HG02870 (cell line): Measurements from ENCODE around the gene UGT1A10.

Source experiments
- ATAC-seq: cut with Tn5 transposase; IDR thresholded peaks from one replicate; pipeline ENCODE4 v1.9.1; 2021; ENCODE audit warnings: mild to moderate bottlenecking, moderate library complexity; ENCODE audit not compliant: unreplicated experiment

UGT1A10 gene

GRCh38 chr2:233801357-233802131, 165.3 kb downstream of the UGT1A10 start:
- no peak for ATAC-seq

- ATAC-seq = no peak
Observed at GRCh38 chr2:233802132-233802815, 166.0 kb downstream of the UGT1A10 start.

DNA sequence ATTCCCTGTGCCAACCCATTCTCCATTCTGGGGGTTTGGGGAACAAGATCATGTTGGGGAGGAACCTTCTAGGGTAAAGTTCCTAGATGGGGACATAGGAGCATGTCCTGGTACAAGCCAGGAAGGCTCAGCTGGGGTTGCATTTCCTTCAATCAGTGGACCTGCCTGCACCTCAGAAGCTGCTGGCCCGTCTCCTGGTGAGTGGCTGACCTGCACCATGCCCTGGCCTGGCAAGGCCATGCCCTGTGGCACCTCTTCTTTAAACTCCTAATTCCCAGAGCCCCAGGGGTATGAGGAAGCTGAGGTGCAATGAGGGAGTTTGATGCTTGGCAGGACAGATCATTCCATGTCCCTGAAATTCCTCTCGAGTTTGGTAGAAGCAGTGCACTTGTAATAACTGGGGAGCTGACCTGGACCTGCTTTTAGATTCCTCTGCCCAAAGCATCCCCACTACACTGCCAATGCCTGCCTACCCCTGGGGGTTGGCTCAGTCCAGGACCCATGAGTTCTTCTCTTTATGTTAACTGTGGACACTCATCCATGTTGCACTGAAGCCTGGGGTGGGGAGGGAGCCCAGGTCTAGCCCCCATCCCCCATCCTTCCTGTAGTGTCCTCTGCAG, 167.2 kb downstream of the UGT1A10 start:
- no peak for ATAC-seq

DNA sequence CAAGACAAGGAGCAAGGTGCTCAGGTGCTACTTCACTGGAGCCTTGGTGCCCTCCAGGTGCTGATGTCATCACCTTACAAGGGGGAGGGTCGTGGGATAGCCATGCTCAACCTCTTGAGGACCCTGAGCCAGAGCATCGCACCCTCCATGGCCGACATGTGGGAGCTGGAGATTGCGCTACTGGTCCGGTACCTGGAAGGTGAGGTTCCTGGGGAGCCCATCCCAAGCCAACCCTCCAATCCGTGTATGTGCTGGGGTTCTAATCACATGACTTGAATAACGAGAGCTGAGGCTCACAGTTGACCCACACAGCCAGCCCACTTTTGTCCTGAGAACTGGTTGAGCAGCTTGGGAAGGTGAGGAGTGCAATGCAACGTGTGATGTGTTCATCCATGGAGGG, 167.7 kb downstream of the UGT1A10 start:
- no peak for ATAC-seq

DNA sequence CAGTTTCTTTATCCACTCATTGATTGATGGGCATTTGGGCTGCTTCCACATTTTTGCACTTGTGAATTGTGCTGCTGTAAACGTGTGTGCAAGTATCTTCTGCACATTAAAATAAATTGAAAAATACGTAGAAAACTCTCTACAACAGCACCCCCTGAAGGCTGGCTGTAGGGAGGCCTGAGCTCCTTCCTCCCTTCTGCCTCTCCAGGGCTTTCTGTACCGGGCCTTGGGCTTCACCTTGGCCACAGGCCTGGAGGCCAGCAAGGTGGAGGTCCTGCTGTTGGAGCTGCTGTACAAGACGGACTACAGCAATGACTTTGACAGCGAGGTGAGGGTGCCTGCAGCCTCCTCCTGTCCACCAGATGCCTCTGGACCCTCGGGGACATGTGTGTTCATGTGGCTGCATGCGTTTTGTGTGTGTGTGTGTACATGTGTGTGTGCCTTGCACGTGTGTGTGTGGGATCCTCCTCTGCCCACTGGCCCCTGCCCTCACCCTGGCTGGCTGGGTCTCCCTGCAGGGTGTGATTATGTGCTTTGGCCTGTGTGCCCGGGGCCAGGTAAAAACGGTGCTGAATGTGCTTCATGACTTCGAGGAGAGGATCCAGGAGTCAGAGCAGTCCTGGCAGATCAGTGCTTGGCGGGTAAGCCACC, 171.1 kb downstream of the UGT1A10 start:
- ATAC-seq = no peak

DNA sequence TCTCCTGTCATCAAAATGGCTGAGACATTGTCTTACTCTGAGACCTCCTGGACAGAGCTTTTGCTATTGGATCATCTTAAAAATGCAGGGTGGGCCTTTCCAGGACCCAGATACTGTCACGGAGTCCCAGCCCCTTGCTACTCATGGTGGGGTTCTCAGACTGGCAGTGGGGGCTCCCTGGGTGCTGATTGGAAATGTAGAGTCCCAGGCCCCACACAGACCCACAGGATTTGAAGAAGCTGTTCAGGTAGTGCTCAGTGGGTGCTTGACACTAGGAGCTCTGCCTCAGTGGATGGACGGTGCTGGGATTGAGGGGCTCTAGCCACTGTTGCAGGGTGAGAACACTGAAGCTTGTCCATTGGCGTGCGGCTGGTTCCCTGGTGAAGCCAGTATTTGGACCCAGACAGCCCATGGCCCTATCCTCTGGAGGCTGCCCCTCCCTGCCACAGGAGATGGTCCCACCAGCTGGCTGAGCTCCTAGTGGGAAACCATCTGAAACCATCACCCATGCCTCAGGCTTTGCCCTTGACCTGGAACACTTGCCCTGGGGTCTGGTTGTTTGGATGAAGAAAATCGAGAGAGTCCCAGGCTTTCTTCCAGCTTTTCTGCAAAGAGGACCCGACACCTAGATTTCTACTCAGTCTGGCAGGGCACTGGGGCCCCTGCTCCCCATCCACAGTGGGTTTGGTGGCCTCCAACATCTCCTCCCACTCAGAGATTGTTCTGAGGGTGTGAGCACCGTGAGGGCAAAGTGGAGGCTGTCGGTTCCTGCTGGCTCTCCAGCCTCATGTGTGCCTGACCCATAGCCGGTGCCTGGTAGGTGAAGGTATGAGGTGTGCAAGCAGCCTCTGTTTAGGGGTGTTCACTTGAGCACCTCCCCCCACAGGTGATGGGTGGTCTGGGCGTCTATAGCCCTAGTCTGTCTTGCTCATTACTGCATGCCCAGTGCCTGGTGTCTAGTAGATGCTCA, 172.0 kb downstream of the UGT1A10 start:
- no peak for ATAC-seq

GRCh38 chr2:233810385-233810784, 174.1 kb downstream of the UGT1A10 start:
- ATAC-seq = no peak

DNA sequence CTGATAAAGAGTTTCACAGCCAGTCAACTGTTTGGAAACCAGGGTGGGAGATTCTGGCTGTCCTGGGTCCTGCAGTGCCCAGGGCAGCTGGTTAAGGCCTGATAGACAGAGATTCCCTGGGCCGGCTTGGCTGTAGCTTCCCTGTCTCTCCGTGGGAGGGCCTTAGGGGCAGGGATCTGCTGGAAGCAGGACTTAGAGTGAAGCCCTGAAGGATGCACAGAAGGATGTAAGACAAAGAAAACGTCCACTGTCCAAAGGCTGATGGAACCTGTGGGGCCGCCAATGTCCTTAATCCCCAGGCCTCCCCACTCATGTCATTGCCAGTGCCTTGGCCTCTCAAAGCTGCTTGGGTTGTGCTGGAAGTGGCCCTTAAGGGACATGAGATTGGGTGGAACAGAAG, 174.8 kb downstream of the UGT1A10 start:
- no peak for ATAC-seq

- ATAC-seq = no peak
Observed at GRCh38 chr2:233811732-233812131, 175.5 kb downstream of the UGT1A10 start.

DNA sequence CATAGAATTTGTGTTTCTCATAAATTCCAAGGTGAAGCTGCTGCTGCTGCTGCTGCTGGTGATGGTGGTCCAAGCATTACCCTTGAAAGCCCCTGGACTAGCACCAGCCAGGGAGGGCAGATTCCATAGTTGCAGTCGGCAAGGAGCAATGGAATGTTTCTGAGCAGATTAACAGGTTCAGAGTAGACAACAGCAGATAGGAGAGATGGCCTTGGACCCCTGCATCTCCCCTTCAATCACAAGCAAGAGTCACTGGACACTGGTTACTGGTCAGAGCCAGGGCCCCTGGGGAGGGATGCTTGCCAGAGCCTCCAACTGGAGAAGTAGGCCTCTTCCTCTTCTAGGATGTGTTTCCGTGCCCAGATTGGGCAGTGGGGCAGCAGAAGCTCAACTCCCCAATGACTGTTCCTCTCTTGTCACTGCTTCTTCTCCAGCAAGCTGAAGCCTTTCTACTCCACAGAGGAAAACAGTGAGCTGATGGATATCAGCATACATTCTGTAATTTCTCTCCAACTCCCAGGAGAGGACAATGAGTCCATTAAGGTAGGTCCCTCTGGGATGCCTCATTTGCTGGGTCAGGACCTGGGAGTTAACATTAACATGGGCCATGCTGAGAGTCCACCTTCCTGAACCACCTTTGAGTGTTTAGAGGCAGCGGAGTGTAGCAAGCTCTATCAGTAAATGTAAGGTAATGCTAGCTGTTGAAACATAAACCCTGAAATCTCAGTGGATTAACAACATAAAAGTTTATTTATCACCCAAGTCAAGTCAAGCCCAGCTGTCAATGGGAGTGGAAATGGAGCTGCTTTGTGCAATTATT, 177.2 kb downstream of the UGT1A10 start:
- no peak for ATAC-seq

DNA sequence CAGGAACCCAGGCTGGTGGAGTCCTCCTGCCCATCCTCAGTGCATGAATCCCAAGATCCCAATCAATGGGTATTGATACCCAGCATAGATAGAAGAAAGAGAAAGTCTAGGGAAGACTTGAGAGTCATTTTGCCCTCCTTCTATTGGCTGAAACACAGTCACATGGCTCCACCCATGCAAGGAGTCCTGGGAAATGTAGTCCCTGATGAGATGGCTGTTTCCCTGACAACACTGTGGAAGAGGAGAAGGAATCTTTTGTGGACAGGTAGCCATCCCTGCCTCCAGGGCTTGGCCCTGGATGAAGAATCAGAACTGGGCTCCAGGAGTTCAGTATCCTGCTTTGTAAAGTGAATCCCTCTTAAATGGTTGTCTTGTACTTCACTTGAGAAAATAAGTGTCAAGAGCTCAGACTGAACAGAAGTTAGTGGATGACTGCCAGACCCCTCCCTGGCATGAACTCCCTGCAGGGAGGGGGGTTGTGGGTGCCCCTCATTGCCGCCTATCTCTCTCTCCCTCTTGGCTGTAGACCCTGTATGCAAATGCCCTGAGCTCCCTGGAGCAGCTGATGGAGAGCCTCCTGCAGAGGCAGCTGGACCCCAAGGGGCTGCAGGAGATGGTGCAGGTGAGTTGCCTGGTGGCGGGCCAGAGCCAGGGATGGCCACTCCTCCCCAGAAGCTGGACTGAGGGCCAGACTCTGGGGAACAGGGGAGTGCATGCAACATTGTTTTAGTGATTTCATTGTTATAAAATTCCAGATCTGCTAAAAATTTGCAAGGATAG, 178.0 kb downstream of the UGT1A10 start:
- no peak for ATAC-seq

DNA sequence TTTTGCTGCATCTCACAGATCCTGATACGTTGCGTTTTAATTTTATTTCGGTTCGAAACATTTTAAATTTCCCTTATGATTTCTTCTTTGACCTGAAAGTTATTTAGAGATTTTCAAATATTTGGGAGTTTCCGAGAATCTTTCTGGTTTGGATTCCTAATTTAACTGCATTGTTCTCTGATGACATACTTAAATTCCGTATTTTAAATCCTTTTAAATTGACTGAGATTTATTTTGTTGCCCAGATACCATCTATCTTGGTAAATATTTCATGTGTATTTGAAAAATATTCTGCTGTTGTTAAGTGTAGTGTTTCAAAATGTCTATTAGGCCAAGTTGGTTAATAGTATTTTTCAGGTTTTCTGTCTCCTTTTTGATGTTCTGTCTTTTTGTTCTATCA, 179.6 kb downstream of the UGT1A10 start:
- ATAC-seq = no peak

DNA sequence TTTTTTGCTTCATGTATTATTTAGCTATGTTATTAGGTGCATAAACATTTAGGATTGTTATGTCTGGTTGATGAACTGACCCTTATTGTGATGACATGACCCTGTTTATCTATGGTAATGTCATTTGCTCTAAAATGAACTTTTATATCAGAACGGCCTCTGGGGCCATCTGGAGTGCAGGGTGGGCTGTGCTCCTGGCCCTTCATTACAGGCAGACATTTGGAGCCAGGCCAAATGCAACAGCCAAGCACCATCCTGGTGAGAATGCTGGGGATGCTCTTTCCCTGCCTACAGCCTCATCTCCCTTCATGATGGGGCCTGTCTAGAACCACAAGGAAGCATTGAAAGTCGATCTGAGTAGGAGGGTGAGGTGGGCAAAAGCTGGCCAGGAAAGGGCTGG, 180.1 kb downstream of the UGT1A10 start:
- ATAC-seq = no peak

GRCh38 chr2:233816771-233817170, 180.5 kb downstream of the UGT1A10 start:
- ATAC-seq = no peak

DNA sequence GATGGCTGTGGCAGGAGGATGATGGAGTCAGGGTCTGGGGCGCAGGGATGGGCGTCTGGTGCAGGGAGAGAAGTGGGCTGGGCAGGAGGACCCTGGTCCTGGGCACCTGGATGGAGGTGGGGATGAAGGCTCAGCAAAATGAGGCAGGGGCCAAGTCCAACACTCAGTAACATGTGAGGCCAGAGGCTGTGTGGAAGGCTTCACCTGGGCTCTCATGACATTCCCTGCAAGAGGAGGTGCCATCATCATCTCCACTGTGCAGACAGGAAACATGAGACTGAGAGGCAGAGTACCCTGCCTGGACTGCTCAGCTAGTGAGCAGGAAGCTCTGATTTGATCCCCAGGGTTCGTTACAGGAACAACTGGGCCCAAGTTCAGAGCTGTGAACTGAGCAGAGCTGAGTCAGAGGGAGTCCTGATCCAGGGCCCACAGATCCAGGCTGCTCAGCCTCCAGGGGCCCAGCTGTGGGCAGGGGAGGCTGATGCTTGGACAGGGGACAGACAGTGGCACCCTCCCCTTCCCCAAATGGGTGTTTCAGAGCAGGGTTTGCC, 181.2 kb downstream of the UGT1A10 start:
- ATAC-seq = no peak

- no peak for ATAC-seq
Observed at GRCh38 chr2:233817995-233818638, 181.9 kb downstream of the UGT1A10 start.

DNA sequence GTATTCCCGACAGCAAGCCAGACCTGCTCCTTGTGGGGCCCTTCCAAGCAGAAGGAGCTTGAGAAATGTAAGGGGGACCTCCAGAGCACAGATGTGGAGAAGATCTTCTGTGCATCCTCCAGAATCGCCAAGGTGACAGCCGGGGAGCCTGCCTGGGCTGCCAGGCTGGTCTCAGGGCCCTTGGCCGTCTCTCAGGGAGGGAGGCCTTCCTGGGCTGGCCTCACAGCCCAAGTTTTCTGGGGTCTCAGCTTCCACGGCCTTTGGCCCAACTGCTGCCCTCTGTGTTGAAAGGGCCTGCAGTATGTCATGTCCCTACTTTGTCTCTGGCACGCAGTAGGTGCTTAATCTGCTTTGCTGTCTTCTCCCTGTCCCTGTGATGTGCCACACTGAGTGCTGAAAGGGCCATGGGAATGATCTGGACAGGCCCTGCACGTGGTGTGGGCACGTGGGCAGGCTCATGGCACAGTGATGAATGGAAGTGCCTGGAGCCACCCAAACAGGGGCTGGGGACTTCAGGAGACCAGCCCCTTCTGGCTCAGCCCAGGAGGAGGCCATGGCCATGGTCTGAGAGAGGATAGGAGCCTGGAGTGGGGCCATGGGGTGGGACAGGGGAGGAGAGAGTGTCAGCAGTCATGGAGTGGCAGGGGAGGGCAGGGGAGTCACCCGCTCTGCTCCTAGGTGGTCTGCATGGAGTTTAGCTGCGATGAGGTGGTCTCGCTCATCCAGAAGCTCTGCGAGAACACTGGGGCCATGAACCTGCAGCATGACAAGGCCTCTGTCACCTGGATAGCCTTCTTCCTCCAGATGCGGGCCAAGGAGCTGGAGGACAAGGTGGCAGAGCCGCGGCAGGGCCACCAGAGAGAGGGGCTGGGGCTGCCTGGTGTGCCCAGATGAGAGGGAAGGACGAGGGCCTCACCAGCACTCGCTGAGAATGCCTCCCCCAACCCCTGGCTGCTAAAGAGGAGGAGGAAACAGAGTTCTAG, 182.7 kb downstream of the UGT1A10 start:
- ATAC-seq = no peak
